Measurements from ENCODE around the gene NFAT5.

DNA sequence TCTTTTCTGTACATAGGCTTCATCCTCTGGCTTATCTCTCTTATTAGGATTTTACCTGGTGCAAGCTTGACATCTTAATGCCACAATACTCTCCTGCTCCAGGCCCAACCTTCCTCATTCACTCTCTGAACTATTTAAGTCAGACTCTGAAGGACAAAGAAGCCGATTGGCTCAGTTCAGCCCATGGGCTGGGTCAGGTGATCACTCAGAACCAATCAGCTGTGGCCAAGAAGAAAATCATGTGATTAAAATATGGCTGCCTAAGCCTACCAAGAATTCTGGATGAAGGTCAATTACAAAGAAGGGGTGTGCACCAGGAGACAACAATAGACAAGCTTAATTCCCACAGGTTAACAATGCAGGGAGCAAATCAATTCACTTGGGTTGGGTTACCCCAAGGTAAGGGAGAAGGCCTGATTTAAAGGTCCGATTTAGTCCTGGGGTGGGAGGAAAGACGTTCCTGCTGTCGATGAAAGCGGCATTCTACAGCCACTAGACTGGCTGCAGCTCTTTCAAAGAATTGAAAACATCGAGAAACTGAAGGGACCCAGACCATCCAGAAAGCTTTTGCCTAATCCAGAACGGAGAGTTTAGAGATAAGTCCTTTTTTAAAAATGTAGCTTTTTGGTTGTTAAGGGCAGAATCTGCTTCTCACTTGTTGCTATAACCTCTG lies 42.9 kb upstream of the NFAT5 start:
- TF ChIP-seq EZH2 (IDR thresholded peaks at IDR 0.05; ENCODE audit: borderline replicate concordance, low read depth, low read length, severe bottlenecking) (no peak), CTCF (IDR thresholded peaks at IDR 0.05; ENCODE audit: borderline replicate concordance, extremely low read depth, low read length, poor library complexity, severe bottlenecking) (no peak)

Data from DND-41 (cell line).